Adipose tissue (tissue), 3 donors: ENCODE results near the gene NRAP. TPM values are rescaled to one million over a fixed set of nuclear protein-coding genes. Genes with fewer than 3 reads are reported as not detected.

ENCODE experiments used
- H3K27ac ChIP-seq: one replicate; pipeline ENCODE4 v1.5.1; 2013; ENCODE audit warnings: low read depth, low read length
- WGBS, 3 donors: extraction: QIAGEN DNeasy Blood & Tissue Kit; methylation state at CpG; one replicate each; pipeline ENCODE4 v1.1.7; 2013; 5-methylcytosine and 5-hydroxymethylcytosine counted together
- polyA plus RNA-seq, 3 donors: library from polyadenylated mRNA; stranded (reverse); fragments of 200-250 nt; gene quantifications; one replicate each; pipeline ENCODE4 v1.2.3, GENCODE V29; 2013
- donor health status: healthy with polysubstance abuse.
- donor health status: Bipolar disorder and iron deficiency.
- donor health status: healthy.

NRAP gene
- under 1 TPM; 0.04 to 0.22 (median 0.07) TPM for polyA plus RNA-seq

- no peak within 1 kb of the TSS for H3K27ac ChIP-seq
- WGBS, 3 donors, result 85 to 93% (median 90%) methylated on average over 5 of the region's 5 CpGs
Measured at GRCh38 chr10:113663908-113664307, at the start of gene NRAP. Gene NRAP, minus strand, starts transcription at chr10:113664041. Its CDS starts 159 bp downstream, at chr10:113663882.

- H3K27ac ChIP-seq, result no peak overlapping the region
- 65 to 82% (median 71%) methylated on average over 2 of the region's 2 CpGs for WGBS, 3 donors
Measured at GRCh38 chr10:113713640-113713982, 49.8 kb upstream of the NRAP start.

- WGBS, 3 donors, result 60 to 88% (median 83%) methylated on average over 8 of the region's 8 CpGs
- no peak overlapping the region for H3K27ac ChIP-seq
Measured at GRCh38 chr10:113712755-113713639, 49.2 kb upstream of the NRAP start.

- H3K27ac ChIP-seq, result no peak overlapping the region
- 84 to 95% (median 90%) methylated on average over 3 of the region's 3 CpGs for WGBS, 3 donors
Measured at GRCh38 chr10:113712024-113712423, 48.2 kb upstream of the NRAP start.

- 45 to 52% (median 48%) methylated on average over 2 of the region's 2 CpGs for WGBS, 3 donors
- H3K27ac ChIP-seq, result no peak overlapping the region
Measured at GRCh38 chr10:113711142-113711541, 47.3 kb upstream of the NRAP start.

GRCh38 chr10:113709221-113709838 is 45.5 kb upstream of the NRAP start:
- WGBS, 3 donors, result 55 to 66% (median 57%) methylated on average over 8 of the region's 8 CpGs
- H3K27ac ChIP-seq, result no peak overlapping the region

GRCh38 chr10:113708640-113709039 is 44.8 kb upstream of the NRAP start:
- H3K27ac ChIP-seq, result no peak overlapping the region
- 82 to 89% (median 84%) methylated on average over 6 of the region's 6 CpGs for WGBS, 3 donors

- WGBS, 3 donors, result 55 to 68% (median 58%) methylated on average over 5 of the region's 5 CpGs
- no peak overlapping the region for H3K27ac ChIP-seq
Measured at GRCh38 chr10:113706623-113707022, 42.8 kb upstream of the NRAP start.

- H3K27ac ChIP-seq, result no peak overlapping the region
Measured at GRCh38 chr10:113705344-113705652, 41.5 kb upstream of the NRAP start.

GRCh38 chr10:113704637-113705343 is 40.9 kb upstream of the NRAP start:
- 53 to 62% (median 62%) methylated on average over 6 of the region's 6 CpGs for WGBS, 3 donors
- no peak overlapping the region for H3K27ac ChIP-seq

- WGBS, 3 donors, result 79 to 94% (median 93%) methylated on average over 3 of the region's 3 CpGs
- no peak overlapping the region for H3K27ac ChIP-seq
Measured at GRCh38 chr10:113697595-113697994, 33.8 kb upstream of the NRAP start.

- whole genome bisulfite sequencing, 3 donors, result 88 to 100% (median 90%) methylated on average over 1 of the region's 1 CpG
- no peak overlapping the region for H3K27ac ChIP-seq
Measured at GRCh38 chr10:113695691-113696090, 31.9 kb upstream of the NRAP start.

- whole genome bisulfite sequencing, 3 donors, result 93 to 99% (median 96%) methylated on average over 2 of the region's 2 CpGs
- no peak overlapping the region for H3K27ac ChIP-seq
Measured at GRCh38 chr10:113693348-113693747, 29.5 kb upstream of the NRAP start.

- H3K27ac ChIP-seq, result no peak overlapping the region
- WGBS, 3 donors, result 88 to 97% (median 97%) methylated on average over 6 of the region's 6 CpGs
Measured at GRCh38 chr10:113692271-113692670, 28.4 kb upstream of the NRAP start.

GRCh38 chr10:113691381-113691780 is 27.5 kb upstream of the NRAP start:
- 64 to 97% (median 95%) methylated on average over 2 of the region's 2 CpGs for WGBS, 3 donors
- no peak overlapping the region for H3K27ac ChIP-seq

- no peak overlapping the region for H3K27ac ChIP-seq
- WGBS, 3 donors, result 61 to 64% (median 63%) methylated on average over 3 of the region's 3 CpGs
Measured at GRCh38 chr10:113690749-113691148, 26.9 kb upstream of the NRAP start.

- H3K27ac ChIP-seq, result no peak overlapping the region
- 64 to 79% (median 73%) methylated on average over 3 of the region's 3 CpGs for WGBS, 3 donors
Measured at GRCh38 chr10:113689574-113689973, 25.7 kb upstream of the NRAP start.

- 79 to 93% (median 88%) methylated on average over 1 of the region's 1 CpG for WGBS, 3 donors
- H3K27ac ChIP-seq, result no peak overlapping the region
Measured at GRCh38 chr10:113689057-113689456, 25.2 kb upstream of the NRAP start.

GRCh38 chr10:113687037-113687436 is 23.2 kb upstream of the NRAP start:
- 89 to 98% (median 95%) methylated on average over 4 of the region's 4 CpGs for WGBS, 3 donors
- no peak overlapping the region for H3K27ac ChIP-seq
